ENCODE measurements around the gene PQBP1. TPM values are rescaled to one million over a fixed set of nuclear protein-coding genes. Genes with fewer than 3 reads are reported as not detected.
"Not testable (repeated sequence)": the region's sequence is repeated elsewhere in the genome, so short reads cannot be mapped to it uniquely, and the experiment has no call there.

The PQBP1 gene
- total RNA-seq, result 14.8 TPM

GRCh38 chrX:48897625-48898306, at the start of gene PQBP1, which contains the start of gene TIMM17B:
Gene PQBP1, plus strand, starts transcription at chrX:48897930. Its CDS starts 580 bp downstream, at chrX:48898510.
Gene TIMM17B, minus strand, starts transcription at chrX:48897768. Its CDS starts 19 bp downstream, at chrX:48897749.
- no peaks in the 10 kb centered on the region for H3K9me3 ChIP-seq
- peaks cover 3 to 9% of the 10 kb centered on the region in 2 donors for H3K4me1 ChIP-seq
- peak; percentile 72 to 93 for DNase-seq (ENCODE audit: low spot score in 2 of 2)
- intact Hi-C loops (cut with DNase I), result loop anchor here (1.0 to 10.0 kb wide), 5 partner anchors 61 to 423 kb away; partner anchors contain the start of genes FTSJ1, SLC38A5 and TFE3
- TF ChIP-seq CTCF (IDR thresholded peaks at IDR 0.05), result no peak
- peak within 1 kb of the TSS; percentile 60 to 69 for H3K4me3 ChIP-seq
- peak within 1 kb of the TSS; percentile 94 to 97 for H3K27ac ChIP-seq
- H3K36me3 ChIP-seq, result peaks cover 14 to 16% of the 10 kb centered on the region in 2 donors
- no peaks in the 10 kb centered on the region for H3K27me3 ChIP-seq

- Histone ChIP-seq H3K27me3 (no peaks in the 10 kb centered on the region), H3K36me3 (no peaks in the 10 kb centered on the region), H3K27ac (no peak overlapping the region), H3K9me3 (no peaks in the 10 kb centered on the region), H3K4me1 (no peaks in the 10 kb centered on the region), H3K4me3 (no peak overlapping the region)
- DNase-seq (ENCODE audit: low spot score in 2 of 2), result no peak
- intact Hi-C loops (cut with DNase I), result no loop called here
- TF ChIP-seq CTCF (IDR thresholded peaks at IDR 0.05), result no peak
Measured at GRCh38 chrX:48848847-48849246, 48.9 kb upstream of the PQBP1 start.

GRCh38 chrX:48852857-48853256, 44.9 kb upstream of the PQBP1 start:
- H3K9me3 ChIP-seq, result no peaks in the 10 kb centered on the region
- DNase-seq (ENCODE audit: low spot score in 2 of 2), result no peak
- intact Hi-C loops (cut with DNase I), result no loop called here
- H3K36me3 ChIP-seq, result no peaks in the 10 kb centered on the region
- no peaks in the 10 kb centered on the region for H3K4me1 ChIP-seq
- H3K27ac ChIP-seq, result no peak overlapping the region
- H3K27me3 ChIP-seq, result no peaks in the 10 kb centered on the region
- TF ChIP-seq CTCF (IDR thresholded peaks at IDR 0.05), result no peak
- no peak overlapping the region for H3K4me3 ChIP-seq

GRCh38 chrX:48853494-48853893, 44.2 kb upstream of the PQBP1 start:
- DNase-seq (ENCODE audit: low spot score in 2 of 2); H3K4me3 ChIP-seq; H3K27me3 ChIP-seq; H3K27ac ChIP-seq; H3K4me1 ChIP-seq; intact Hi-C loops (cut with DNase I); H3K9me3 ChIP-seq; H3K36me3 ChIP-seq: not testable (repeated sequence)

- H3K36me3 ChIP-seq; H3K9me3 ChIP-seq; H3K27me3 ChIP-seq; DNase-seq (ENCODE audit: low spot score in 2 of 2); H3K27ac ChIP-seq; H3K4me3 ChIP-seq; H3K4me1 ChIP-seq; intact Hi-C loops (cut with DNase I): not testable (repeated sequence)
Measured at GRCh38 chrX:48854121-48854804, 43.5 kb upstream of the PQBP1 start.

- no peaks in the 10 kb centered on the region for H3K4me1 ChIP-seq
- intact Hi-C loops (cut with DNase I), result no loop called here
- H3K4me3 ChIP-seq, result no peak overlapping the region
- DNase-seq (ENCODE audit: low spot score in 2 of 2), result no peak
- no peaks in the 10 kb centered on the region for H3K27me3 ChIP-seq
- H3K36me3 ChIP-seq, result no peaks in the 10 kb centered on the region
- H3K27ac ChIP-seq, result no peak overlapping the region
- no peaks in the 10 kb centered on the region for H3K9me3 ChIP-seq
- TF ChIP-seq CTCF (IDR thresholded peaks at IDR 0.05), result no peak
Measured at GRCh38 chrX:48854898-48855297, 42.8 kb upstream of the PQBP1 start.
